H1 (cell line): Measurements from ENCODE around the gene CEP104. TPM values are rescaled to one million over a fixed set of nuclear protein-coding genes. Genes with fewer than 3 reads are reported as not detected.

Experiments used
- KDM5A ChIP-seq: fragments of 200-600 bp; IDR thresholded peaks from 2 replicates; pipeline ENCODE4 v1.7.1; 2012; ENCODE audit warnings: mild to moderate bottlenecking, low read length, inconsistent platforms, mixed read lengths
- RFX5 ChIP-seq: IDR thresholded peaks from 2 replicates; pipeline ENCODE4 v1.6.1; 2011; ENCODE audit warnings: low read depth, low read length, improper control_type of control experiment, borderline replicate concordance
- SIN3A ChIP-seq, 2 experiments: IDR thresholded peaks in 1 of 2; conservative IDR thresholded peaks in 1 of 2; 2 replicates each; pipeline ENCODE4 v1.6.1; 2011 to 2012; ENCODE audit warnings: low read length in 2 of 2, improper control_type of control experiment in 1 of 2, low read depth in 1 of 2, mild to moderate bottlenecking in 1 of 2
- polyA plus RNA-seq, 7 experiments: library from polyadenylated mRNA; depleted of rRNA in 3 of 7; stranded (reverse) in 5 of 7; unstranded in 2 of 7; fragments of >200 nt in 5 of 7; fragments of 200-250 nt in 2 of 7; gene quantifications; 1 replicate in 5 of 7; 2 replicates in 1 of 7; 4 replicates in 1 of 7; pipeline versions ENCODE4 v1.2.1 to v1.2.3, GENCODE V29; 2011 to 2013; ENCODE audit warnings: missing spikeins in 2 of 7, mixed read lengths in 2 of 7
- total RNA-seq: library from RNA; stranded (reverse); fragmentation: NEBNext Ultra II Directional; extraction: Animal tissue kit (Norgen Biotek cat#: 25700); gene quantifications from 2 replicates; pipeline ENCODE4 v1.2.1, GENCODE V29; 2021
- TF ChIP-seq, protein P1 (sequence below): IDR thresholded peaks from 2 replicates; pipeline ENCODE4 v1.6.1; 2012; ENCODE audit warnings: low read length, inconsistent platforms

The CEP104 gene
- total and polyA plus RNA-seq, 2 of the 8 experiments (the other 6 are each of a cell fraction or from before 2014, with no cell fraction given): 8.0 to 43.9 TPM

DNA sequence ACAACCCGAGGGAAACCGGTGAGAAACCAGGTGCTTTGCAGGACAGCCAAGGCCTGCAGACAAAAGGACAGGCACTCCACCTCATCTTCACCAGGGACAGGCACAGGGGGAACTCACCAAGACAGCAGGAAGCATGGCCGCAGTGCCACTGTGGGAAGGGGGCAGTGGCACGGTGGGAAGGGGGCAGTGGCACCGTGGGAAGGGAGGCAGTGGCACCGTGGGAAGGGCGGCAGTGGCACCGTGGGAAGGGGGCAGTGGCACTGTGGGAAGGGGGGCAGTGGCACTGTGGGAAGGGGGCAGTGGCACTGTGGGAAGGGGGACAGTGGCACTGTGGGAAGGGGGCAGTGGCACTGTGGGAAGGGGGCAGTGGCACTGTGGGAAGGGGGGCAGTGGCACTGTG, 32.4 kb downstream of the CEP104 start (continued):
- TF ChIP-seq, protein P1, sequence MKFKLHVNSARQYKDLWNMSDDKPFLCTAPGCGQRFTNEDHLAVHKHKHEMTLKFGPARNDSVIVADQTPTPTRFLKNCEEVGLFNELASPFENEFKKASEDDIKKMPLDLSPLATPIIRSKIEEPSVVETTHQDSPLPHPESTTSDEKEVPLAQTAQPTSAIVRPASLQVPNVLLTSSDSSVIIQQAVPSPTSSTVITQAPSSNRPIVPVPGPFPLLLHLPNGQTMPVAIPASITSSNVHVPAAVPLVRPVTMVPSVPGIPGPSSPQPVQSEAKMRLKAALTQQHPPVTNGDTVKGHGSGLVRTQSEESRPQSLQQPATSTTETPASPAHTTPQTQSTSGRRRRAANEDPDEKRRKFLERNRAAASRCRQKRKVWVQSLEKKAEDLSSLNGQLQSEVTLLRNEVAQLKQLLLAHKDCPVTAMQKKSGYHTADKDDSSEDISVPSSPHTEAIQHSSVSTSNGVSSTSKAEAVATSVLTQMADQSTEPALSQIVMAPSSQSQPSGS: no peak
- no peak for TF ChIP-seq RFX5
- no peak for TF ChIP-seq SIN3A (conservative IDR thresholded peaks at IDR 0.05 in 1 of 2, IDR thresholded peaks at IDR 0.05 in 1 of 2; ENCODE audit: low read depth in 1 of 2, low read length in 2 of 2)
- no peak for TF ChIP-seq KDM5A
- TF ChIP-seq, all 59 proteins: peak for 0
